Urothelium cell line (cell line): Measurements from ENCODE around the gene TSLP.

Source experiments
- DNase-seq: peaks from one replicate; pipeline ENCODE4 v3.0.0; 2011; ENCODE audit warnings: low spot score, mixed read lengths
- FAIRE-seq: peaks from 2 replicates; lab custom pipeline; 2011; peaks lifted over from hg19 to GRCh38; lab: Jason Lieb, UNC

TSLP gene

DNA sequence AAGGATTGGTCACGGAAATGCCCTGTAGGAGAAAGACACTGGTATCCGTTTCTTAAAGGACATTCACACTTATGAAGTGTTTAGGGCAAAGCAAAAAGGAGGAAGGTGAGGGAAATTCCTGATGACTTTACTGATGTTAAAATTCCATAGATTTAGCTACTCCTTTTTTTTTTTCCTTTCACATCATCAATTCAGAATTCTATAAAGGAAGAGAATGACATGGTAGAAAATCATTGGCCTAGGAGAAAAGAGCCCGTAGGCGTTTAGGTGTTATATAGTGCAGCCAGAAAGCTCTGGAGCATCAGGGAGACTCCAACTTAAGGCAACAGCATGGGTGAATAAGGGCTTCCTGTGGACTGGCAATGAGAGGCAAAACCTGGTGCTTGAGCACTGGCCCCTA, at the start of gene TSLP:
Gene TSLP (plus strand): TSS at position 301 of the 400 bp plus-strand sequence. CDS start 178 bp downstream, outside the sequence.
- DNase-seq (no peak), FAIRE-seq (no peak)

DNA sequence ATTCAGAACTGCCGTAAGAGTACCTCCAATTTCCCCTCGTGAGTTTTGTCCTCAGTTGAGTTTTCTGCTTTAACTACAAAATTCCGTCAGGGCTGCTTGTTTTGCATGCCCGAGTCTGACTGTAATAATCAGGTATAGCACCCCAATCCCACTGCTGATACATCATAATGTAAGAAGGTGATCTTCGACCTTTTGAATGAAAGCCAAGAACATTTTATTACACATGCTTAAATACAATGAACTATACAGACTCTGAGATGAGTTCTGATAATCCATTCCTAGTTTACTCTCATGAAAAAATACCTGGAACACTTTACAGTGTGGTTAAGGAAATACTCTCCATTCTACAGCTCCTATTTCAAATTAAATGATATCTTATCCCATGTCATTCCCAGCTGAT, 49.2 kb upstream of the TSLP start:
- FAIRE-seq (no peak), DNase-seq (no peak)

DNA sequence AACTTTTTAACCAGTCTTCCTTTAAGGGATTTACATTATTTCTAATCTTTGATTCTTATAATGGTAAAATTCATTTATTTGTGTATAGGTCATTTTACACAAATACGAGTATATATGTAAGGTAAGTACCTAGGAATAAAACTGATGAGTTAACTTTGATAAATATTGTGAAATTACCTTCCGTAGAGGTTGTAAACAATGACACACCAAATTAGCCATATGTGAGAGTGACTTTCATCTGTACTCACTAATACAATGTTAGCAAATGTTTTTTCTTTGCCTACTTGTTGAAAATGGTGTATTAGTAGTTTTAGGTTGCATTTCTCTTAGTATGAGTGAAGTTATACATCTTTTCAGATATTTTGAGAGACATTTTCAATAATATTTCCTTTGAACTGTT, 42.6 kb upstream of the TSLP start:
- FAIRE-seq, result no peak
- DNase-seq, result no peak

DNA sequence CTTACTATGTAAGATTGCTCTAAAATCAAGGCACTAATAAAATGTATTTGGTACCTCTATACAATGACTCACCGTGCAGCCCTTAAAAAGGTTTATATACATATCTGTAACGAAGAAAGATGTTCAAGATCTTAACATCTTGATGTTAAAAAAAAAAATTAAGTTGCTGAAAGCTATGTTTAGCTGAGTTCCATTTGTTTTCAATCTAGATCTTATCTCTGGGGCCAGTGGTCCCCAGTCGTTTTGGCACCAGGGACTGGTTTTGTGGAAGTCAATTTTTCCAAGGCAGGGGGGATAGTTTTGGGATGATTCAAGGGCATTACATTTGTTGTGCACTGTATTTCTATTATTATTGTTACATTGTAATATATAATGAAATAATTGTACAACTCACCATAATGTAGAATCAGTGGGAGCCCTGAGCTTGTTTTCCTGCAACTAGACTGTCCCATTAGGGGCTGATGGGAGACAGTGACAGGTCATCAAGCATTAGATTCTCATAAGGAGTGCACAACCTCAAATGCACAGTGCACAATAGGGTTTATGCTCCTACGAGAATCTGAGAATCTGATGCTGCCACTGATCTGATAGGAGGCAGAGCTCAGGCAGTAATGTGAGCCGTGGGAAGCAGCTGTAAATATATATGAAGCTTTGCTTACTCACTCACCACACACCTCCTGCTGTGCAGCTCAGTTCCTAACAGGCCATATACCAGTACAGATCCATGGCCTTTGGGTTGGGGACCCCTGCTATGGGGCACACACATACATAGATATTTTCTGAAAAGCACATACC, 27.6 kb upstream of the TSLP start:
- FAIRE-seq, result no peak
- DNase-seq, result no peak

DNA sequence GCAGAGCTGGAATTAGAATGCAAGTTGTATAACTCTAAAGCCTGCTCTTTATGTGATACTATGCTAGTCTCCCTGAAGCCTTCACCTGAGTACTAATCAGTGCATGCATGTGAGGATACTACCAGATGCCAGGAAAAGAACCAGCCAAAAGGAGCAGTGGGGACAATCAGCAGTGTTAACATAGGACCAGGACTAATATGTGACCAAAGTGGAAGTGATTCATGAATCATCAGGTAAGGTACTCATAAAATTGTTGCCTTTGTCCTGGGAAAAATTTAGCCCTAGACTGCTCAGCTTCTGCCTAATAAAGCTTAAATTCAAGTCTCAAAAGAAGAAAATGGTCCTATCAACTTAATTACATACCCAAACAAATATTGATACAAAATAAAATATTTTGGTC, 13.4 kb upstream of the TSLP start:
- FAIRE-seq (no peak), DNase-seq (no peak)

DNA sequence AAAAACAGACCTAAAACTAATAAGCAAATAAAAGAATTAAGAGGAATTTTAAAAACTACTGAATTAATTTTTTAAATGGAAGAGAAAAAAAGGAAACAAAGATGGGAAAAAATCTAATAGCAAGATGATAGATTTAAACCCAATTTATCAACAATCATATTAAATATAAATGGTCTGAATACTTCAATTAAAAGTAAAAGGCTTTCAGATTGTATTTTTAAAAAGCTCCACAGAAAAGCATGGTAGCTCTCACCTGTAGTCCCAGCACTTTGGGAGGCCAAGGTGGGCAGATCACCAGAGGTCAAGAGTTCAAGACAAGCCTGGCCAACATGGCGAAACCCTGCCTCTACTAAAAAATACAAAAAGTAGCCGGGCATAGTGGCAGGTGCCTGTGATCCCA, 11.3 kb upstream of the TSLP start:
- FAIRE-seq, result no peak
- DNase-seq, result no peak

DNA sequence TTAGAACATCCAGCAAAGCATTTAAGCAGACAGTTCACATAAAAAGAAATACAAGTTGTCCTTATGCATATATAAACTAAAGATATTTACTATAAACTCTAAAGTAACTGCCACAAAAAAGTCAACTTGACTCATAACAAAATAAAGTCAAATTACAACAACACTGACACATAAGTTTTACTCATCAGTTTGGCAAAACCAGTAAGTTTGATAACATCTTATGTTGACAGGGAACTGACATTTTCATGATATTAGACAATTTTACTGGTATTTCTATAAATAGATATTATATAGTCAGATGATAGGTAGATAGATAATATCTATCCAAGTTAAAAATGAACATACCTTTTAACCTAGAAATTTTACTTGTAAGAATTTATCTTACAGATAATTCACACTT, 9.9 kb upstream of the TSLP start:
- no peak for FAIRE-seq

DNA sequence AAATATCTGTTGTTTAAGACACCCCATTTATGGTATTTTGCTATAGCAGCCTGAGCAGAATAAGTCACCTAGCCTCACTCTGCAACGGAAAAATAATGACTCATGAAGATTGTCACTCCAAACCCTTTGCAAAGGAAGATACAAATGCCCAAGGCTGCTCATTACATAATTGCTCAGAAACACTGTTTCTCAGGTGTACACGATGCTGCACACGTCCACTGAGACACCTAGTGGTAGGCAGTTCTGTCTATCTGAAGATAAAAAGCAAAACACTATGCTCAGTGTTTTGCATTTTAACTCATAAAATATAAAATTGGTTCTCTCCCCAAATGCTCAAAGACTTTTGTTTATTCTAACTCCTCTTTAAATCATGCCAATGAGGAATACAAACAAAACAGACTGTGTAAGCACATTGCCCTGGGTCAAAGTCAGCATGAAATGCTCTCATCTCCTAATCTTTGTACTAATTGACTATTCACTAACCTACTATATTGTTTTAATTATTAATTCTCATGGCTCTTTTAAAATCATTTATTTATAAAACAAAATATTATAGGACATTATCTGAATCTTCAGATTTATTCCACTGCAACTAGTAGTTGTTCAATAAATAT, 7.7 kb upstream of the TSLP start:
- DNase-seq (peak; percentile 37), FAIRE-seq (no peak)

More for the DNA sequence above, 9.9 kb upstream of the TSLP start:
- no peak for DNase-seq

DNA sequence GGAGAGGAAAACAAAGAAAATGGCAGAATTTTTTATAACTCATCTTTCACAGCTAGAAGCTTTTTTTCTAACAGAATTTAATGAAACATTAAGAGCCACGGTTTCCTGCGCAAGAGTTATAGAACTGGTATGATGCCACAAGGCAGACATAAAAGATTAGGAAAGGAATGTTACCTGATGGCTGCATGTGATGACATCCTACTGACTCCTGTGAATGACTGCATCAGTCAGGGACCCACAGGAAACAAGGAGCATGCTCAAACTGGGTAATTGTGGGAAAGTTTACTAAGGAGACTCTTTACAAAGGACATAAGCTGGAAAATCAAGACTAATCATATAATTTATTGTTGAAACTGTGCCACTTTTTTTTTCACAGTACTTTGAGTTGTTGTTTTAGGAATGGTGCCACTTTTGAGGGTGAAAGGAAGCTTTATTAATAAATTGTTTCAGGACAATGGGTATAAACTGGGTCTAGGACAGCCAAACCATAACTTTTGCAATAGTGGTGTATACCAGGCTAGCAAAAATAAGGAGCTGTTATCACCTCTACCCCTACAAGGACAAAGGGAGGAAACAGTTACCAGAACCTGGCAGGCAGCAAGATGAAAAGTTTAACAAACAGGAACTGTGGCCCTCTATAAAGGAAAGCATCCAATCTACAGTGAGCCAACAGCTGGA, 5.1 kb upstream of the TSLP start:
- no peak for FAIRE-seq
- no peak for DNase-seq

DNA sequence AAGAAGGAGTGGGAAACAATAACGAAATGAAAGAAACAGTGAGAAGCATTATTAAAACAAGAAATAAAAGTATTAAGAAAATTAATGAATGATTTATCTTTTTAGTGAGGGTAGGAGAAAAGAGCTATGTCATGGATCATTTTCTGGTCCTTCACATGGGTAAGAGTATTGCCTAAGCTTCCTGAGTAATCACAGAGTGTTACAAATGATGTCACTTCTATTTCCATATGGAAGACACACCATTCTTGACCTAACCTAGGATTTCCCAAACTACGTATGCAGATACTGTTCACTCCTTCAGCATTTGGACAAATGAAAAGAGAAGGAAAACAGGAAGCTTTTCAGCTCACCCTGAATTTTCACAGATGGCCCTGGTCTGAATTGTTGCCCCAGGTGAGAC, 3.3 kb upstream of the TSLP start:
- FAIRE-seq (no peak), DNase-seq (no peak)

DNA sequence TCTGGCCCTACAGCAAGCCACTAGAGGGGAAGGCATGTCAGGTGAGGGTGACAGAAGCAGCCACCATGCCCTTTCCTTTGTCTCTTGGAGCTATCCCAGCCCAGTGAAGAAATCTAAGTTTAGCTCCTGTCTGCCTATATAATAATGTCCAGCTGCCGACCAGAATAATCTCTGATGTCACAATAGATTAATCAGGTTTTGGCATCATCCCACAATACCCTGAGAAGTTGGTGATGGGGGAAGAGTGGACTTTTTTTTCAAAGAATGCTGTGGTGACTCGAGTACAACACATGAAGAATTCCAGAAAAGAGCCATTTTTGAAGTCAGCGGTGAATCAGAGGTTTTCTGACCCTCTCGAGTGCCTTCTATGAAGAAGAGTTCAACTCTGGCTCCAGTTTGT, 1.7 kb upstream of the TSLP start:
- DNase-seq, result no peak
- FAIRE-seq, result no peak

DNA sequence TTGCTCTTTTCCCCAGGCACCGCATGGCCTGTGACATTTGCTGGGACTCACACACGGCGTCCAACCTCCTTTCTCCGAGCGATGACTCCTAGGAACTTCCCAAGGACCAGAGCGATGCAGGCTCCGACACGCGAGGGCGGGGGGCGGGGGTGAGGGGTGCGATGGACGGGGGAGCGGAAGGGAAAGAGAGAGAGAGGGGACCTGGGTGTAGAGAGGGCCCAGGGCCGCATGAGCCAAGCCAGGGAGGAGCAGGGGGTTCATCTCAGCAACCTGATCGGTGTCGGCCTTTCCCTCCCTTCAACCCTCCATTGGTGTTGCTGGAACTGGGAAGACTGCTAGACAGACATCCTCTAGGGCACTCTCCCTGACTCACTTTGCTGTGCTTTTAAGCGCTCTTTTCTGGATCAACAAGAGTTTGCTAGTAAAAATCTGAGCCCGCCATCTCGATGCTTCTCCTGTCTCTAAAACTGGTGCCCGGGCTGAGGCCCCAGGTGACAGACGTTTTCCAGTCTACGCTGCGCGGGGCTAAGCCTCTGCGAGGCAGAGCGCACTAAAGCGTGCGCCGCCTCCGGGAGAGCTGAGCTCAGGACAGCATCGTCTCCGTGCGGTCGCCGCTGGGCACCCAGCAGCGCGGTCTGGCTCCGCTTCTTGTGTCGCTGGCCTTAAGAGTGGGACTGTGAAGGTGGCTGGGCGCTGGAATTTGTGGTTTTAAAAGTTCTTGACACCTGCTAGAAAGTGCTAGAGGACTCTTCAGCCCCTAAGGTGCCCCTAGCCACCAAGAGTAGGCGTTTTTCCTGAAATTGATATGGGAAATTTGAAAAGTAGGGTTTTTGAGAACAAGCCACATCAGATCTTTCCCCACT, 1.0 kb upstream of the TSLP start:
- DNase-seq (no peak), FAIRE-seq (no peak)

DNA sequence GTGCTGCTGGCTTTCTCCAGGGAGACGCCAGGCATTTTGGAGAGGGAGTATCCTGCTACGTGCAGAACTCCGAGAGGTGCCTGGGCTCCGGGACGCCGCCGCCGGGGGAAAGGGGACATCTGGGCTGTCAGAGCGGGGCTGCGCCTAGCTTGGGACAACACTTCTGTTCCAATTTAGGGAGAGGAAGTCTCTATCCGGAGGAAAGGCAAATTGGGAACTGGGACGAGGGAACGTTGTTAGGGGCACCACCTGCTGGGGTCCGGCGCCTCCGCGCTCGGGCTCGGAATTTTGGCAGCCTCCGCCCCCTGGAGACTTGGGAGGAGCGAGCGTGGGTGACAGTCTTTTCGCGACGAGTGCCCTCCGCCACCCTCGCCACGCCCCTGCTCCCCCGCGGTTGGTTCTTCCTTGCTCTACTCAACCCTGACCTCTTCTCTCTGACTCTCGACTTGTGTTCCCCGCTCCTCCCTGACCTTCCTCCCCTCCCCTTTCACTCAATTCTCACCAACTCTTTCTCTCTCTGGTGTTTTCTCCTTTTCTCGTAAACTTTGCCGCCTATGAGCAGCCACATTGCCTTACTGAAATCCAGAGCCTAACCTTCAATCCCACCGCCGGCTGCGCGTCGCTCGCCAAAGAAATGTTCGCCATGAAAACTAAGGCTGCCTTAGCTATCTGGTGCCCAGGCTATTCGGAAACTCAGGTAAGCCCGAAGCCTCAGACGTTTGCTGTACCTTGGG, 1.6 kb downstream of the TSLP start:
- peak; percentile 84 for DNase-seq
- FAIRE-seq, result no peak

DNA sequence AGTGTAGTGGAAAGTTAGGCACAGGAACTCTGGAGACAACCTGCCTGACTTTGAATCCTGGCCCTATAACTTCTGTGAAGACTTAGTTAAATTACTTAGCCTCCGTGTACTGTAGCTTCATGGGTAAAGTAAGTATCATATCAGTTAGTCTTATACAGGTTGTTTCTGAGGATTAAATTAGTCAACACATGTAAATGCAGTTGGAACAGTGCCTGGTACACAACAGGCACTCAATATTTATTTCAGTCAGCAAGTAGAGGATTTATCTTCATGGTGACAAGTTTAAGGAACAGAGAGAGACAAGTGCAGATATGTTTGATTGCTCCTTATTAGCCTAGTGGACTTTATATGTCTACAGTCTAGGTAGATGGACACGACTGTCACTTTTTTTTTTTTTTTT, 2.7 kb downstream of the TSLP start:
- no peak for DNase-seq
- no peak for FAIRE-seq

DNA sequence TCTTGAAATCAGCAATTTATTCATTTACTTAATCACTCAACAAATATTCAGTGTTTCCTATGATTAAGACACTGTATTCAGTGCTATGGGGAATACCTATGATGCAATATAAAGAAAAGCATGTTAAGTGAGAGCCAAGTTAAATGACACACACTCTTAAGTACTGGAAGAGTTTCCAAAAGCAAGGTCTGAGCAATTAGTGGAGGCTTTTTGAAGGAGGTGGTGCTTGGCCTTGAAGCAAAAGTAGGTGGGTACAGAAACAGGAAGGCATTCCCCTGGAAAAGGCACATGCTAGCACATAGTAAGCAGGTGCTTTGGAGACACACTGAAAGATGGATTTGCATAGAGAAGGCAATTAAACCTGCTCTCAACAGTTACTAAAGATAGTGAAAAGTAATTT, 4.0 kb downstream of the TSLP start:
- FAIRE-seq (no peak), DNase-seq (no peak)

DNA sequence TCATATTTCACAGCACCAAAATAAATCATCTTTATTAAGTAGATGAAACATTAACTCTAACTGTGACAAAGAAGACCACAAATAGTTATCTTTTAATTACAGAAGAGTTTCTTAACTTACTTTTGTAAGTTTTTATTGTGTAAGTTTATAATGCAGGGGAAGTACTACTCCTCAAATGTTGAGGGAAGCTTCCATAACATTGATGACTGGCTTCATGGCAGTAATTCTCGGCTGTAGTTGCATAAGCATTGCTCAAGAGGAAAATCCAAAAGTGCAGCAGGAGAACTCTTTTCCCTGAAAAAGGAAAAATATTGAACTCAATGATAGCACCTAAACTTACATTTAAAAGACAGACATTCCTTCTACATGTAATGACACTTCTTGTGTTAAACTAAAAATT, 4.6 kb downstream of the TSLP start:
- no peak for FAIRE-seq
- DNase-seq, result no peak

DNA sequence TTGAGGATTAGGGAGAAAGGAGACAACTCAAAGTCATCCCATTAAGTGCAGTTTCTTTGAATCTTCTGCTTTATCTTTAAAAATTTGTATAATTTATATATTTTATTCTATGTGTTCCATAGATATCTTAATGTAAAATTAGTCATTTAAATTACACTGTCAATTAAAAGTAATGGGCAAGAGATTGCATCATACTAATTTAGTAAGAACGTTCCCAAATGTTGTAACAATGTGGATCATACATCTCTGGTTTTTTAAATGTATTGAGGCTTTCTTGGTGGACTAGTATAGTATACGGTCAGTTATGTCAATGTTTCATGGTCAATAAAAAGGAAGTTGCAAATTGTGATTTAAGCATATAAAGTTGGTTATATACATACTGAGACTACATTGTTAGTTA, 6.2 kb downstream of the TSLP start:
- DNase-seq (no peak), FAIRE-seq (no peak)

DNA sequence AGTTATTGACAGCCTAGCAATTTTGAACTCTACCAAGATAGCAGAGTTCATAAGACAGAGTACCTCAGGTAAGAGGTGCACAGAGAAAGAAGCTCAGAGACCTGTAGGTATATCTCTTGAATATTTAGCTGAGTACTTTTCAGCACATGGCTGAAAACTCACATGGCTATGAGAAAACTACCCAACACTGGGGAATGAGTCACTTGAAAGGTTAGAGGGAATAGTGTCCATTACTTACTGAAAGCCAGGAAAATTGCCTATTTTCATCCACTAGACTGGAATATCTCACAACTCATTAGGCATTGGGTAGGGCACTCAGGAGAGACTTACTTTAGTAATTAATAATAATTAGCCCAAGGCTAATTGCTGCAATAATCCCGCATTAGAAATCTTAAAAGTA, 8.3 kb downstream of the TSLP start:
- no peak for DNase-seq
- no peak for FAIRE-seq

DNA sequence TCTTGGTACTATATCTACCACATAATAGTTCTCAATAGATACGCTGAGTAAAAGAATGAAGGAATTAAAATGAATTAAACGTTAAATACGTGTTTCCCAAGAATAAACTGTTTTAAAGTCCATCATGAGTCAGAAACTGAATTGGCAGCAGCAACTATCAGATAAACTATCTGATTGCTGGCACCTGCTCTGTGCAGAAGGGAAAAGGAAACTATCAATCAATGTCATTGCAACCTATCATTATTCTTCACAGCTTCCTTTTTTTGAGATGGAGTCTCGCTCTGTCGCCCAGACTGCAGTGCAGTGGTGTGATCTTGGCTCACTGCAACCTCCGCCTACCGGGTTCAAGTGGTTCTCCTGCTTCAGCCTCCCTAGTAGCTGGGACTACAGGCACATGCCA, 11.8 kb downstream of the TSLP start:
- FAIRE-seq, result no peak
- DNase-seq, result no peak

DNA sequence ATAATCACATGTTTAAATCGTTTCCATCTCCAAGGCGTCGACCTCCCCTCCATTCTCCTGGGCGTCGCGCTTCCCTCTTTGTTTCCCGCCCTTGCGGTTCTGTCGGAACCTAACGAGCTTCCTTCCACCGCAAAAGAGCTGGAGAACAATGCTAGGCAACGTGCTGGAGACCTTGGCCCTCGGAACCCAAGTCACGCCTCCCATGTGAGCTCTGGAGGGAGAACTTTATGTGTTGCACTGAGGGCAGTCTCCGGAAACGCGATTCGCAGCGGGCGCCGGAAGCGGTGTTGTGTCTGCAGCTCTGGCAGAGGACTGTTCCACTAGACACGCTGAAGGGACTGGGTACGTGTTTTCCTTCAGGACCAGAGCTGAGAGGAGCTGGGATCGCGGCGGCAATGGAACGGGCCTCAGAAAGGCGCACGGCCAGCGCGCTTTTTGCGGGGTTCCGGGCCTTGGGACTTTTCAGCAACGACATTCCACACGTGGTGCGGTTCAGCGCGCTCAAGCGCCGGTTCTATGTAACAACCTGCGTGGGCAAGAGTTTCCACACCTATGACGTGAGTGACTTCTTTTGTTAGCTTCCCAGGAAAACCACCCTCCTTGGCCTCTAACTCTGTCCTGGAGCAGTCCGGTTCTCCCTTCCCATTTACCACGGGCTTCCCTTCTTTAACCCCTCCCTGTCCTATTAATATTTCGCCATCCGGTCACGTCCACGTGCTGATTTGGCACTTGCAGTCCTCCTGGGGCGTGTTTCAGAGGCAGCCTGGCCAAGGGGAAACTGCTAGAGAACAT, 20.7 kb downstream of the TSLP start, which contains the start of gene WDR36:
Gene WDR36 (plus strand): TSS at position 287 of the 792 bp plus-strand sequence. CDS start 109 bp downstream, at position 396.
- peak; percentile 88 for DNase-seq

More for the DNA sequence above, 20.7 kb downstream of the TSLP start, which contains the start of gene WDR36:
- peak; percentile 46 for FAIRE-seq
